Measurements from ENCODE around the gene CHMP2A. TPM values are rescaled to one million over a fixed set of nuclear protein-coding genes. Genes with fewer than 3 reads are reported as not detected.
"Not testable (repeated sequence)": the region's sequence is repeated elsewhere in the genome, so short reads cannot be mapped to it uniquely, and the experiment has no call there.

Gene CHMP2A
- total RNA-seq, 1 experiment from 2014 or later: 98.7 TPM

- peak; percentile 57 for DNase-seq (ENCODE audit: low read depth)
Measured at GRCh38 chr19:58513694-58514563, 41.0 kb downstream of the CHMP2A start.

GRCh38 chr19:58513213-58513693 is 41.7 kb downstream of the CHMP2A start:
- DNase-seq (ENCODE audit: low read depth): no peak

DNA sequence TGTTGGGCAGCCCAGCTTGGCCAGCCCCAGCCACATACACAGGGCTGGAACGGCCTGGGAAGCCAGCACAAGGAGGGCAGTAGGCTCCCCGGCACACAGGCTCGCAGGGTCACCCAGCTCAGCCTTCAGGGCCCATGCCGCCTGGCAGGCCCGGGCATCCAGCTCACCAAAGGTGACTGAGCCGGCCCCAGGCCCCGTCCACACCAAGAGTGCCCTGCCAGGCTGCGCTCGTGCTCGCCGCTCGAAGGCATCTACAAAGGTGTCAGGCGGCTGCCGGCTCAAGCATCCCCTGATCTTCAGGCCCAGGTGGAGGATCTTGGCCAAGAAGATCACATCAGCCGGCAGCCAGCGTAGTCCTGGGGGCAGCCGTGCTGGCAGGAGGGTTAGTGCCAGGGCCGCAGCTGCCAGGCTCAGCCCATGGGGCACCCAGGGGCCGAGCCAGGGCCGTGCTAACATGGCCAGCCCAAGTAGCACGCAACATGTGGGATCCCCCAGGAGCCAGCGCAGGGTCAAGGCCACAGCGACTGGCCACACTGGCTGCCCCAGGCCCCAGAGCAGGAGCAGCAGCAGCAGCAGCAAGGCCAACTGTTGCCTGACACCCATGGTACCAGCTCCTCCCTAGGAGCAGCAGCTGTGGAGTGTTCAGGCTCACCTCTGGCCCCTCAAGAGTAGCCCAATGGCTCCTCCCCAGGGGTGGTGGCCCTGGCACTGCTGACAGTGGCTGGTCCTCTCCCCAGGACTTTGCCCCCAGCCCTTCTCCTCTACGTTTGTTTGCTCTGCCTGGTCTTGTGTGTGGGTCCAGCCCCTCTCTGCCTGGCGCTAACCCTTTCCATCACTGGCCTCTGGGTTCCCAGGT is 43.3 kb downstream of the CHMP2A start, which contains the start of gene SLC27A5:
Gene SLC27A5, minus strand, starts transcription at position 640 of the 856 bp plus-strand sequence. Its CDS starts 37 bp downstream, at position 603.
- no peak for DNase-seq (ENCODE audit: low read depth)

- DNase-seq (ENCODE audit: low read depth): no peak
Measured at GRCh38 chr19:58510084-58510862, 44.6 kb downstream of the CHMP2A start.

GRCh38 chr19:58509731-58510083 is 45.2 kb downstream of the CHMP2A start:
- no peak for DNase-seq (ENCODE audit: low read depth)

DNA sequence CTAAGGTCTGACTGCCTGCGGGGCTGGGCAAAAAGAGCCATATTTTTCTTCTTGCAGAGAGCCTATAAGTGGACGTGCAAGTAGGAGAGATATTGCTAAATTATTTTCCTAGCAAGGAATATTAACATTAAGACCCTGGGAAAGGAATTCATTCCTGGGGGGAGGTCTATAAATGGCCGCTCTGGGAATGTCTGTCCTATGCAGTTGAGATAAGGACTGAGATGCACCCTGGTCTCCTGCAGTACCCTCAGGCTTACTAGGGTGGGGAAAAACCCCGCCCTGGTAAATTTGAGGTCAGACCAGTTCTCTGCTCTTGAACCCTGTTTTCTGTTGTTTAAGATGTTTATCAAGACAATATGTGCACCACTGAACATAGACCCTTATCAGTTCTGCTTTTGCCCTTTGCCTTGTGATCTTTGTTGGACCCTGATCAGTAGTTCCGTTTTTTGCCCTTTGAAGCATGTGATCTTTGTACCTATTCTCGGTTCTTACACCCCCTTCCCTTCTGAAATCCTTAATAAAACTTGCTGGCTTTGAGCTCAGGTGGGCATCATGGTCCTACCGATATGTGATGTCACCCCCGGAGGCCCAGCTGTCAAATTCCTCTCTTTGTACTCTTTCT is 47.2 kb downstream of the CHMP2A start:
- DNase-seq (ENCODE audit: low read depth): not testable (repeated sequence)

Small RNAs within 50 kb of the gene (small RNA-seq; reads per million reads assigned to genes)
- gene MIR6807 (not detected), gene RN7SL525P (not detected)

Other genes starting within 250 kb of the CHMP2A start
- gene ERVK3-1, start 249.7 kb downstream of the CHMP2A start, total RNA-seq (2014; rRNA removed; shearing (Covaris generic)): 78.6 and 105 TPM in 2 replicates
- gene ZSCAN22, start 228.1 kb downstream of the CHMP2A start, total RNA-seq (2014; rRNA removed; shearing (Covaris generic)): 3.7 and 5.2 TPM in 2 replicates
- gene A1BG, start 201.6 kb downstream of the CHMP2A start, total RNA-seq (2014; rRNA removed; shearing (Covaris generic)): 20.3 and 22.8 TPM in 2 replicates
- 0.67 and 2.1 TPM in 2 replicates for gene ZNF497, start 192.4 kb downstream of the CHMP2A start, total RNA-seq (2014; rRNA removed; shearing (Covaris generic))
- gene ZNF837, start 174.1 kb downstream of the CHMP2A start, total RNA-seq (2014; rRNA removed; shearing (Covaris generic)): 0.08 and 1.4 TPM in 2 replicates
- gene RPS5, start 167.8 kb downstream of the CHMP2A start, total RNA-seq (2014; rRNA removed; shearing (Covaris generic)): 3,183 and 4,090 TPM in 2 replicates
- gene RNF225, start 159.4 kb downstream of the CHMP2A start, total RNA-seq (2014; rRNA removed; shearing (Covaris generic)): 0.24 TPM in 1 of 2 replicates, not detected in the other
- 27.4 and 33.4 TPM in 2 replicates for gene ZNF584, start 146.5 kb downstream of the CHMP2A start, total RNA-seq (2014; rRNA removed; shearing (Covaris generic))
- 3.5 and 4.3 TPM in 2 replicates for gene ZNF132, start 115.0 kb downstream of the CHMP2A start, total RNA-seq (2014; rRNA removed; shearing (Covaris generic))
- 17.6 and 19.1 TPM in 2 replicates for gene ZNF324B, start 103.5 kb downstream of the CHMP2A start, total RNA-seq (2014; rRNA removed; shearing (Covaris generic))
- gene ZNF324, start 88.0 kb downstream of the CHMP2A start, total RNA-seq (2014; rRNA removed; shearing (Covaris generic)): 13.5 and 17.2 TPM in 2 replicates
- 9.7 and 13.2 TPM in 2 replicates for gene ZNF446, start 78.8 kb downstream of the CHMP2A start, total RNA-seq (2014; rRNA removed; shearing (Covaris generic))
- gene SLC27A5, start 43.1 kb downstream of the CHMP2A start, total RNA-seq (2014; rRNA removed; shearing (Covaris generic)): 26.3 and 28.9 TPM in 2 replicates
- 9.2 and 12.5 TPM in 2 replicates for gene ZBTB45, start 35.3 kb downstream of the CHMP2A start, total RNA-seq (2014; rRNA removed; shearing (Covaris generic))
- gene TRIM28, start 11.0 kb downstream of the CHMP2A start, total RNA-seq (2014; rRNA removed; shearing (Covaris generic)): 1,553 and 2,010 TPM in 2 replicates
- gene UBE2M, start 3.5 kb upstream of the CHMP2A start, total RNA-seq (2014; rRNA removed; shearing (Covaris generic)): 229 and 237 TPM in 2 replicates
- gene MZF1, start 18.2 kb upstream of the CHMP2A start, total RNA-seq (2014; rRNA removed; shearing (Covaris generic)): 13.5 and 15.5 TPM in 2 replicates